A673 (cell line): ENCODE results near the gene SH3PXD2B.

Source experiments
- CTCF ChIP-seq: fragments of 300-800, 200-600 bp; sonication (generic); conservative IDR thresholded peaks from 2 replicates; pipeline ENCODE4 v1.5.1; 2017; ENCODE audit warnings: low read depth, mild to moderate bottlenecking, antibody characterized with exemption, low read length, moderate library complexity, mixed read lengths
- EZH2 ChIP-seq: fragments of 200-600 bp; sonication (generic); IDR thresholded peaks from 2 replicates; pipeline ENCODE4 v1.6.1; 2017; ENCODE audit warnings: borderline replicate concordance, low read depth, mild to moderate bottlenecking, mixed read lengths, antibody characterized with exemption, low read length; ENCODE audit not compliant: poor library complexity, severe bottlenecking

GRCh38 chr5:172448999-172449398 is 5.3 kb downstream of the SH3PXD2B start:
- TF ChIP-seq EZH2 (no peak), CTCF (no peak)
